ENCODE data around the gene NEK3.

GRCh38 chr13:52096062-52096461 is 63.3 kb downstream of the NEK3 start:
- TF ChIP-seq CTCF (IDR thresholded peaks at IDR 0.05): no peak
- TF ChIP-seq POLR2A (IDR thresholded peaks at IDR 0.05): no peak
